SU-DHL-6 (cell line): ENCODE data around the gene KRTAP12-3.

Source experiments
- CTCF ChIP-seq: fragments of 200-600 bp; sonication (generic); IDR thresholded peaks from one replicate; pipeline ENCODE4 v1.5.1; 2017; ENCODE audit warnings: antibody characterized with exemption, mild to moderate bottlenecking, low read length, moderate library complexity; ENCODE audit not compliant: insufficient read depth, poor library complexity, severe bottlenecking
- EZH2phosphoT487 ChIP-seq: fragments of 200-600 bp; sonication (generic), shearing (Covaris generic); conservative IDR thresholded peaks from 2 replicates; pipeline ENCODE4 v1.6.1; 2018; ENCODE audit warnings: mild to moderate bottlenecking, antibody characterized with exemption, low read length, moderate library complexity, mixed read lengths

GRCh38 chr21:44616591-44616926, 41.2 kb upstream of the KRTAP12-3 start:
- TF ChIP-seq CTCF (no peak), EZH2phosphoT487 (no peak)
